HFF-Myc (cell line): Measurements from ENCODE around the gene BCL7A.
"Not testable (repeated sequence)": the region's sequence is repeated elsewhere in the genome, so short reads cannot be mapped to it uniquely, and the experiment has no call there.

Source experiments
- DNase-seq: peaks from one replicate; pipeline ENCODE4 v3.0.0-alpha.2; 2011; ENCODE audit warnings: low read depth; ENCODE audit errors: extremely low read depth
- H3K4me3 ChIP-seq: replicated peaks from 2 replicates; pipeline ENCODE4 v1.5.1; 2011; ENCODE audit warnings: low read depth, mild to moderate bottlenecking, control low read depth, low read length
- CTCF ChIP-seq: IDR thresholded peaks from 2 replicates; pipeline ENCODE4 v1.5.1; 2012; ENCODE audit warnings: mild to moderate bottlenecking, low read depth, low read length, control low read depth; ENCODE audit errors: missing control alignments

Gene BCL7A

GRCh38 chr12:121981456-121981855 lies 40.2 kb upstream of the BCL7A start:
- TF ChIP-seq CTCF, result no peak
- no peak overlapping the region for H3K4me3 ChIP-seq
- DNase-seq, result no peak

GRCh38 chr12:121982950-121983349 lies 38.7 kb upstream of the BCL7A start:
- DNase-seq, result no peak
- H3K4me3 ChIP-seq, result no peak overlapping the region
- no peak for TF ChIP-seq CTCF

GRCh38 chr12:121983536-121984210 lies 38.0 kb upstream of the BCL7A start:
- DNase-seq, result no peak
- TF ChIP-seq CTCF, result no peak
- no peak overlapping the region for H3K4me3 ChIP-seq

GRCh38 chr12:121986489-121987245 lies 35.0 kb upstream of the BCL7A start:
- no peak for TF ChIP-seq CTCF
- no peak overlapping the region for H3K4me3 ChIP-seq
- no peak for DNase-seq

- not testable (repeated sequence) for H3K4me3 ChIP-seq, DNase-seq
Measured at GRCh38 chr12:121988519-121988918, 33.2 kb upstream of the BCL7A start.

- DNase-seq, result no peak
- no peak overlapping the region for H3K4me3 ChIP-seq
- no peak for TF ChIP-seq CTCF
Measured at GRCh38 chr12:121989276-121990113, 32.2 kb upstream of the BCL7A start.

- H3K4me3 ChIP-seq, result no peak overlapping the region
- no peak for TF ChIP-seq CTCF
- DNase-seq, result no peak
Measured at GRCh38 chr12:121990114-121990647, 31.5 kb upstream of the BCL7A start.
